Type B pancreatic cell (in vitro differentiated cells): ENCODE measurements around the gene HSH2D. TPM values are rescaled to one million over a fixed set of nuclear protein-coding genes. Genes with fewer than 3 reads are reported as not detected.

Experiments used
- DNase-seq: peaks from one replicate; pipeline ENCODE4 v3.0.0; 2021; ENCODE audit warnings: mixed read lengths; ENCODE audit not compliant: unreplicated experiment; ENCODE audit errors: extremely low spot score
- H3K27ac Mint-ChIP-seq: 2 replicates; pipeline ENCODE4 v1.8.0; 2021; ENCODE audit warnings: mild to moderate bottlenecking, mixed read lengths
- H3K27me3 Mint-ChIP-seq: 2 replicates; pipeline ENCODE4 v1.8.0; 2021; ENCODE audit warnings: mixed read lengths
- H3K36me3 Mint-ChIP-seq: 2 replicates; pipeline ENCODE4 v1.8.0; 2021; ENCODE audit warnings: mixed read lengths
- H3K4me1 Mint-ChIP-seq: one replicate; pipeline ENCODE4 v1.8.0; 2021; ENCODE audit warnings: mixed read lengths; ENCODE audit not compliant: unreplicated experiment
- H3K4me3 Mint-ChIP-seq: 2 replicates; pipeline ENCODE4 v1.8.0; 2021; ENCODE audit warnings: mild to moderate bottlenecking, mixed read lengths
- H3K9me3 Mint-ChIP-seq: 2 replicates; pipeline ENCODE4 v1.8.0; 2021; ENCODE audit warnings: mixed read lengths
- total RNA-seq: library from RNA; stranded (reverse); gene quantifications from 2 replicates; pipeline ENCODE4 v1.2.1, GENCODE V29; 2021; ENCODE audit warnings: low replicate concordance
- TF ChIP-seq, protein P1 (sequence below): fragments of 200-600 bp; sonication (generic); conservative IDR thresholded peaks from 2 replicates; pipeline ENCODE4 v1.5.0; 2021; ENCODE audit warnings: antibody characterized with exemption, mild to moderate bottlenecking

HSH2D gene
- total RNA-seq, 1 donor from 2014 or later: 0.68 TPM

DNA sequence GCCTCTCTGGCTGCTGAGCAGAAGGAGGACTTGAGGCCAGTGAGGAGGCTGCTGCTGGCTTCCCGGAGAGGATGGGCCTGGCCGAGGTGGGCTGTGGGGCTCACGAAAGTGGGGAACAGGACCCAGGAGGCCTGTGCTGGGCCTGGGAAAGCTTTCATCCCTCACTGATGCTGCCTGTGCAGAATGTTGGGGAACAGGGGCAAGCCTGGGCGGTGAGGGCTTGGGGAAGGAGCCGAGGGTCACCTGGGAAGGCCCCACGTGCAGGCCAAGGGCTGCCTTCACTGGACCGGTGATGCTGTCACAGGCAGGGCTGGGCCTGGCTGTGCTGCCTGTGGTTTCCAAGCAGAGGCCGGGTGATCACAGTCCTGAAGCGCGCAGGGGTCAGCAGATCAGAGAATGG, 63.6 kb downstream of the HSH2D start:
- H3K36me3 Mint-ChIP-seq: peaks cover 27% of the 10 kb centered on the region
- no peaks in the 10 kb centered on the region for H3K27me3 Mint-ChIP-seq
- no peak overlapping the region for H3K27ac Mint-ChIP-seq
- TF ChIP-seq, protein P1, sequence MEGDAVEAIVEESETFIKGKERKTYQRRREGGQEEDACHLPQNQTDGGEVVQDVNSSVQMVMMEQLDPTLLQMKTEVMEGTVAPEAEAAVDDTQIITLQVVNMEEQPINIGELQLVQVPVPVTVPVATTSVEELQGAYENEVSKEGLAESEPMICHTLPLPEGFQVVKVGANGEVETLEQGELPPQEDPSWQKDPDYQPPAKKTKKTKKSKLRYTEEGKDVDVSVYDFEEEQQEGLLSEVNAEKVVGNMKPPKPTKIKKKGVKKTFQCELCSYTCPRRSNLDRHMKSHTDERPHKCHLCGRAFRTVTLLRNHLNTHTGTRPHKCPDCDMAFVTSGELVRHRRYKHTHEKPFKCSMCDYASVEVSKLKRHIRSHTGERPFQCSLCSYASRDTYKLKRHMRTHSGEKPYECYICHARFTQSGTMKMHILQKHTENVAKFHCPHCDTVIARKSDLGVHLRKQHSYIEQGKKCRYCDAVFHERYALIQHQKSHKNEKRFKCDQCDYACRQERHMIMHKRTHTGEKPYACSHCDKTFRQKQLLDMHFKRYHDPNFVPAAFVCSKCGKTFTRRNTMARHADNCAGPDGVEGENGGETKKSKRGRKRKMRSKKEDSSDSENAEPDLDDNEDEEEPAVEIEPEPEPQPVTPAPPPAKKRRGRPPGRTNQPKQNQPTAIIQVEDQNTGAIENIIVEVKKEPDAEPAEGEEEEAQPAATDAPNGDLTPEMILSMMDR: no peak
- no peaks in the 10 kb centered on the region for H3K4me1 Mint-ChIP-seq
- no peak overlapping the region for H3K4me3 Mint-ChIP-seq
- no peak for DNase-seq
- no peaks in the 10 kb centered on the region for H3K9me3 Mint-ChIP-seq

DNA sequence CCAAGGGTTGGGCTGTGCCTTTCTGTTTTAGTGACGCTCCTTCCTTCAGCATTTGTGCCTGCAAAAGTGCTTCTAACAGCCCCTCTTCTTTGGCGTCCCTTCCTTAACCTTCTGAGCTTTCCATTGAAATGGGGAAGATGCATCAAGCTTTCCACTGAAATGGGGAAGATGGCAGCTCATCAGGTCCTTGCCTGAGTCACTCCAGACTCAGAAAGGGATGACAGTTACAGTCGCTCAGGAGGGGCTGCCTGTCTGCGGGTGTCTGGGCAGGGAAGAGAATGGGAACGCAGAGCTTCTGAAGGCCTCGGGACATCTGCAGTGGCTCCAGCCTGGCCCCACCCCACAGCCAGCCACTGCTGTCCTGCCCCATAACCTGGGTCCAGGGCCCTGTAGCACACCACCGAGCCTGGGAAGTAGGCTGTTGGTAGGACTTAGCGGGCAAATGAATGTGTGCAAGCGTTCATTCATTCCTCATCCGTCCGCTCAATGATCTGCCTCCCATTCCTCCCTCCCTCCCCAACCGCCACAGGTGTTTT, 64.1 kb downstream of the HSH2D start:
- H3K4me1 Mint-ChIP-seq: peaks cover 3% of the 10 kb centered on the region
- no peak overlapping the region for H3K4me3 Mint-ChIP-seq
- DNase-seq: no peak
- no peaks in the 10 kb centered on the region for H3K9me3 Mint-ChIP-seq
- TF ChIP-seq, protein P1: no peak
- H3K27ac Mint-ChIP-seq: no peak overlapping the region
- no peaks in the 10 kb centered on the region for H3K27me3 Mint-ChIP-seq
- peaks cover 30% of the 10 kb centered on the region for H3K36me3 Mint-ChIP-seq

Other genes starting within 250 kb of the HSH2D start
- gene CYP4F2, start 245.6 kb upstream of the HSH2D start, total RNA-seq: not detected in 2 replicates
- not detected in 2 replicates for gene CYP4F11, start 209.2 kb upstream of the HSH2D start, total RNA-seq
- gene OR10H4, start 194.7 kb upstream of the HSH2D start, total RNA-seq: not detected in 2 replicates
- gene TPM4, start 67.2 kb upstream of the HSH2D start, total RNA-seq: 425 and 472 TPM in 2 replicates
- gene RAB8A, start 31.8 kb upstream of the HSH2D start, total RNA-seq: 86.9 and 98.7 TPM in 2 replicates
- not detected in 2 replicates for gene CIB3, start 29.8 kb downstream of the HSH2D start, total RNA-seq
- gene FAM32A, start 41.7 kb downstream of the HSH2D start, total RNA-seq: 84.6 and 89.0 TPM in 2 replicates
- gene AP1M1, start 54.2 kb downstream of the HSH2D start, total RNA-seq: 39.9 and 75.0 TPM in 2 replicates
- gene KLF2, start 181.1 kb downstream of the HSH2D start, total RNA-seq: 1.4 and 2.1 TPM in 2 replicates